ENCODE results near the gene JSRP1.

- TF ChIP-seq SUZ12 (IDR thresholded peaks at IDR 0.05; ENCODE audit: unreplicated experiment) (peak; percentile 87), CTCF (IDR thresholded peaks at IDR 0.05 in 2 of 3, conservative IDR thresholded peaks at IDR 0.05 in 1 of 3; ENCODE audit: control insufficient read depth in 2 of 3, extremely low read depth in 1 of 3, insufficient read depth in 1 of 3, low read depth in 3 of 3, low read length in 3 of 3) (no peak), FOS (IDR thresholded peaks at IDR 0.05; ENCODE audit: borderline replicate concordance, extremely low read depth, insufficient read length) (no peak), ZNF384 (IDR thresholded peaks at IDR 0.05; ENCODE audit: borderline replicate concordance, low read depth, low read length) (no peak), GATAD2B (conservative IDR thresholded peaks at IDR 0.05; ENCODE audit: low read depth) (no peak)
Measured at GRCh38 chr19:2302319-2303210, 46.3 kb upstream of the JSRP1 start.

Data from GM12878 (cell line).